RPMI7951 (cell line): Measurements from ENCODE around the gene OR5M3. TPM values are rescaled to one million over a fixed set of nuclear protein-coding genes. Genes with fewer than 3 reads are reported as not detected.

Source experiments
- DNase-seq: peaks from one replicate; pipeline ENCODE4 v3.0.0-alpha.2; 2012; ENCODE audit warnings: low read depth
- total RNA-seq: library from RNA; depleted of rRNA; stranded (reverse); fragments of >200 nt; shearing (Covaris generic); gene quantifications from 2 replicates; pipeline ENCODE4 v1.2.3, GENCODE V29; 2014; rRNA removed

OR5M3 gene
- total RNA-seq: not detected in 2 replicates

DNA sequence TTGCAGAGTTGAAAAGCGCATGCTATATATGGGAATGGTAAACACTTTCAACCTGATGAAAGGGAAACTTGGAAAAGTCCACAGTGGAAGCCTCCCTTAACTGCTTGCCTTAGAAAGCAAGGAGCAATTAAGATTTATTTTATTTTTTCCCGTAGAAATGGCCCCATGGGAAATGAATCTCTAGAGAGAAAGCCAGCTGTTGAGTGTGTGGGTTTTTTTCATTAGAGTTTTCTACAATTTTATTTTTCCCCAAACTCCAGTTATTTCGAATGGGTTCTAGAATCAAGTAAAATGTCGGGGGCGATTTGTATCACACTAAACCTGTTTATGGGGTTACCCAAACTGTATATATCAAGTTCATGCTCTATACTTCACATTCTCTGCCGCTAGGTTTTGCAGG lies at the start of gene OR5M3:
TSS of gene OR5M3 (minus strand) at position 101 of the 400 bp plus-strand sequence. CDS start 2,855 bp downstream, outside the sequence.
- no peak for DNase-seq

DNA sequence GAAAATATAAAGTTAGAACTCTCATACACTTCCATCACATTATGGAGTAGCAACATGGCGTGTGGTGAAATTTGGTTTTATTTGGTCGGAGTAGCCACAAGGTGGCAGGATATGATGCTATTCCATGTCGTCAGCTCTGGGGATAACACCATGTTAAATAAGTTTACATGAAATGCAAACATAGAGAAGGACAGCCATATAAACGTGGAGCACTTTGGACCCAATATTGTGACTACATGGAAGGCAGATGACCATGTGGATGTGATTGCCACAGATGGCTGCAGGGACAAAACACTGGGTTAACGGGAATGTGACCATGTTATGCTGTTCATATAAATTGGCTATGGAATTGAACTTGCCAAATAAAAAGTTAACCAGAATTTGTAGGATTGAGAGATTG lies 48.9 kb upstream of the OR5M3 start:
- DNase-seq: peak; percentile 1

DNA sequence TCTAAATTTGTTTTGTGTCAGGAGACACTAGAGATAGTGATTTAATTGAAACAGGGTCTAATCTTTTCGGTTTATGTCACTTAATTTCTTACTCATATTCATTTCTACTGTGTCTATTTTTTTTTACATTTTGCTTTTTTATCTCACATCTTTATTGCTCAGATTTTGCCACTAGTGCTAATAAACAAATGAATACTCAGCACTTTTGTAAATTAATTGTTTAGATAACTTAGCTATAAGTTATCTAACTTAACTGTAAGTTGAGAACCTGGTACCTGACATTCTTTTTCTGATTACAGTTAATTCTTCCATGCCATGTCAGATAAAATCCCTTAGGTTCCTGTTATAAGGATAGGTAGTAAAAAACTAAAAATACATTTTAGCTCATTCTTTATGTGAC lies 40.1 kb upstream of the OR5M3 start:
- DNase-seq: no peak

DNA sequence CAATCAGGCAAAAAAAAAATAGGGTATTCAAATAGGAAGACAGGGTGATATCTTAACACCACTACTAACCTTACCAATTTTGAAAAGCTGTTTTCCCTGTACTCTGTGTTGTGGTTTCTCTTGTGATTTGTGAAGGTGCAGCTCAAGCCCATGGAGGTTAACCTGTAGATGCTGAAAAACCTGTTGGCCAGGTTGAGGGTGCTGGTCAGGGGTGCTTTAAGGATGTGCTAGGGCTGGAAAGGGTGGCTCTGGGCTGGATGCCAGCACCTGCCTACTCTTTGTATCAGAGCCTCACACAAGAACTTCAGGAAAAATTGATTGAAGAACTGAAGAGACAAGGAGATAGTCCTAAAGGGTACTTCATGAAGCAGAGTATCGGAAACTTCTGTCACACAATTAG lies 36.3 kb upstream of the OR5M3 start:
- no peak for DNase-seq

DNA sequence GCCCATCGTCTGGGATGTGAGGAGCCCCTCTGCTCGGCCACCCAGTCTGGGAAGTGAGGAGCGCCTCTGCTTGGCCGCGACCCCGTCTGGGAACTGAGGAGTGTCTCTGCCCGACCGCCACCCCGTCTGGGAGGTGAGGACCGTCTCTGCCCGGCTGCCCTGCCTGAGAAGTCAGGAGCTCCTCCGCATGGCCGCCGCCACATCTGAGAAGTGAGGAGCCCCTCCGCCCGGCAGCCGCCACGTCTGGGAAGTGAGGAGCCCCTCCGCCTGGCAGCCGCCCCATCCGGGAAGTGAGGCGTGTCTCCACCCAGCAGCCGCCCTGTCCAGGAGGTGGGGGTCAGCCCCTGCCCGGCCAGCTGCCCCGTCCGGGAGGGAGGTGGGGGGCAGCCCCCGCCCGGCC lies 23.9 kb upstream of the OR5M3 start:
- DNase-seq: no peak

DNA sequence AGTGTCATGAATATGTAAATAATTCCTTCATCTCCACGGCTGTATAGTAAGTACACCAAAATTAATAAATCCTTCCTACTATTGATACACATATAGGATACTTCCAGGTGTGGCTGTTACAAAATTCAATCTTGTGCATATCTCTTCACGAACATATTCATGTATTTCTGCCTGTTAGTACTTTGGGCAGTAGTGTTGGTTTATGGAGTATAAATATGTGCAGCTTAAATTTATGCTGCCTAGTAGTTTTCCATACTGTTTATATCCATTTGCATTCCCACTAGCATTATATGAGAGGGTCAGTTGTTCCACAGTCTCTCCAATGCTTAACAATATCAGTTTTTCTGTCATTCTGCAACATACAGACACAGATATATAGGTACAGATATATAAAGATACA lies 22.0 kb upstream of the OR5M3 start:
- no peak for DNase-seq

DNA sequence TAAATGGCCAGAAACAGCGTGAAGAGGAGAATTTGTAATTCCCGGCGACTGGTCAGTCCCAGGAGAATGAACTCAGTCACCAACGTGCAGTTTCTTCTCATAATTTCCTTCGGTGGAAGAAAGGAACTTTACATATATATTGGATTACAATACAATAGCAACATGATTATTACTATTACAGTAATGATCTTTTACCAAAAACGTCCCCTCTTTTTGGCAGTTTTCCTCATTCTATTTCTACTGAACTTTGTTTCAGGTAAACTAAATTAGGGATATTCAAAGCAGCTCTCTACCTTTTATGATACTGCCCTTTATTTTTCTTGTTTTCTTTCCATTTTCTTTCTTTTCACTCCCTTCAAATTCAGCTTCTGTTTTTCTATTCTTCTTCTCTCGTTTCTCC lies 18.1 kb upstream of the OR5M3 start, which contains the start of gene OR5M8:
TSS of gene OR5M8 (minus strand) at position 101 of the 400 bp plus-strand sequence. CDS start at position 101, 0 bp downstream.
- no peak for DNase-seq

DNA sequence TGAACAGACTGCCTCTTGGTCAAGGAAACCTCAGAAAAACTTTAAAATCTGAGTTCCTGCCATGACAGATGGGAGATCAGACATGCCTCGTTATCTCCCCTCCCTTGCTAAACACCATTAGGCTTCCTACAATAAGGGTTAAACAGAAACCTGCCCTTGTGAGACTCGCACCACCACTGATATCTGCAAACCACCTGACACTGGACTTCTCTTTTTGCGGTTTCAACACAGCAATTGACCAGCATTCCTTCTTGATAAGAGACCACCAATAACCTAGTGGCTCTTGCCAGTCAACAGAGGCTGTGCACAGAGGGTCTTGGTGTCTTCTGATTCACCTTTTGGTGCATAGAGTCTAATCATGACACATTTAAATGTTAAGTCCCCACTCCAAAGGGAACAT lies 13.6 kb upstream of the OR5M3 start:
- DNase-seq: no peak

DNA sequence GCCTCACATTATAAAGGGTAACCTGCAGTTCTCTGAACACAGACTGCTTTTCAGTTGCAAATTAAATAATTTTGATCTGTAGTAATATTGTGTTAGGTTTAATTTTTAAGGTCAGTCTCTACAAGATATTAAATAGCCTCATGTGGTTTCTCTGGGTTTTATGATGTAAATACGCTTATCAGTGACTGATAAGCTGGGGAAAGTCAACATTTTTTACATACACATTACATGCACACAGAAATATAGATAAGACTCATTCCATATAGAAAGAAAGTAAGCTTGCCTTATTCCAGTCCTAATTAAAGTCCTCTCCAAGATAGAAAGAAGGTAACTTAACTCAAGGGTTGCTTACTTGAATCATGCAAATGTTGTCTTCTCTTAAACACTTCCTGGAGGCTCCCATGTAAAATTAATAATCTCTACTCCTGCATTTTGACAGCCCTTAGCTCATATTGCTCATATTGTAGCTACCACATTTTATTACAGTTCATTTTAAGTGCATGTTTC lies 1.6 kb upstream of the OR5M3 start:
- no peak for DNase-seq

DNA sequence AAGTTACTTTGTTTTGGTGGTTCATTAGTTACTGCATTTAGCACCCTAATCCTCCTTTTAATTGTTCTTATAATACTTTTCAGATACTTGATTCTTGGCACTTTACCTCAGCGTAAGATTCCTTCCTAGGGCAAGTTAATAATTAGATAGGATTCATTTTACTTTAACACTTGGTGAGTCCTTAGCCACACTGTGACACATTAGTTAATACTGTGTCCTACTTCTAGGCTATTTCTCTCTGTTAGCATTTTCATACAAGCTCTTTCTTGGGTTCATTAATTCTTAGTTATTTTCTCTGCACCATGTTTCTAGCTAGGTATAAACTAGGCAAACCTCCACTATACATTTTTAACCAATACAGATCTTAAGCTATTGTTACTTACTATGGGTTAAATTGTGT lies 16.1 kb downstream of the OR5M3 start:
- DNase-seq: no peak

DNA sequence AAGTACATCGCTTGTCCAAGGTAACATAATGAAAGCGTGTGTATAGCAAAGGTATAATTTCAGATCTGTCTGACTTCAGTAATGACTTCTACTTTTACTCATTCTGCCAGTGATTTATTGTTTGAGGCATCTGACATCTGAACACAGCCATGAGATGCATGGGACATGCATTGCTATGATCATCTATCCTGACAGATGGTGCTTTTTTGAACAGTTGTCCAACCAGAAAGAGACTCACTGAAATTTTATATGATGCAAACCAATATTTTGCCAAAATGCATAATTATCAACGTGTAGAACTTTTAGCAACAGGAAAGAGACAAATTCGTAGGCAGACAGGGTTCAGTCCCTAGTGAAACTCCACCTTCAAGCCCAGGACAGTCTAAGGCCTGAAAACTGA lies 19.6 kb downstream of the OR5M3 start:
- DNase-seq: no peak

Other genes with a start within 250 kb of the OR5M3 start
- not detected in 2 replicates for gene OR5T2, start 239.1 kb downstream of the OR5M3 start, total RNA-seq
- not detected in 2 replicates for gene OR5T3, start 221.1 kb downstream of the OR5M3 start, total RNA-seq
- not detected in 2 replicates for gene OR5T1, start 199.2 kb downstream of the OR5M3 start, total RNA-seq
- gene OR8H1, start 181.1 kb downstream of the OR5M3 start, total RNA-seq: not detected in 2 replicates
- gene OR8K3, start 158.2 kb downstream of the OR5M3 start, total RNA-seq: not detected in 2 replicates
- not detected in 2 replicates for gene OR8K1, start 127.3 kb downstream of the OR5M3 start, total RNA-seq
- not detected in 2 replicates for gene OR8J1, start 119.1 kb downstream of the OR5M3 start, total RNA-seq
- gene OR8U1, start 97.7 kb downstream of the OR5M3 start, total RNA-seq: not detected in 2 replicates
- not detected in 2 replicates for gene OR5AL1, start 60.7 kb downstream of the OR5M3 start, total RNA-seq
- gene OR5M8, start 18.0 kb upstream of the OR5M3 start, total RNA-seq: not detected in 2 replicates
- gene OR5M11, start 69.9 kb upstream of the OR5M3 start, total RNA-seq: not detected in 2 replicates
- not detected in 2 replicates for gene OR5M10, start 104.4 kb upstream of the OR5M3 start, total RNA-seq
- gene OR5M1, start 141.5 kb upstream of the OR5M3 start, total RNA-seq: not detected in 2 replicates
- not detected in 2 replicates for gene OR5AP2, start 169.1 kb upstream of the OR5M3 start, total RNA-seq
- gene OR5AR1, start 190.3 kb upstream of the OR5M3 start, total RNA-seq: not detected in 2 replicates
- gene OR9G1, start 225.7 kb upstream of the OR5M3 start, total RNA-seq: not detected in 2 replicates